GM12878 (cell line): ENCODE measurements around the gene DNAJC7. TPM values are rescaled to one million over a fixed set of nuclear protein-coding genes. Genes with fewer than 3 reads are reported as not detected.

Source experiments
- ATAC-seq: fragments of 200-7000 bp; cut with Tn5 transposase; 3 replicates; pipeline ENCODE4 v1.9.1; 2020; ENCODE audit warnings: mild to moderate bottlenecking, moderate library complexity
- BruUV-seq: library from RNA; stranded (reverse); fragments of 400-500 nt; replicated peaks from 2 replicates; lab custom pipeline; 2021; lab: Mats Ljungman, UMichigan
- CTCF ChIA-PET: fragments of 300-600 bp; sonication (Branson Sonifier 250); formaldehyde crosslinking; extraction: SDS; loops from one replicate; lab custom pipeline; 2021; ENCODE audit warnings: inconsistent platforms; lab: Yijun Ruan, JAX
- POLR2A ChIA-PET: fragments of 350-600 bp; formaldehyde crosslinking; extraction: SDS; loops from one replicate; lab custom pipeline; 2021; ENCODE audit warnings: inconsistent platforms; lab: Charles Lee
- RAD21 ChIA-PET: fragments of 300-600 bp; sonication (Branson Sonifier 250); formaldehyde crosslinking; loops from one replicate; lab custom pipeline; 2023; ENCODE audit warnings: antibody characterized with exemption; ENCODE audit not compliant: unreplicated experiment; lab: Charles Lee
- SMC1A ChIA-PET: fragments of 300-600 bp; sonication (Branson Sonifier 250); formaldehyde crosslinking; loops from one replicate; lab custom pipeline; 2023; ENCODE audit not compliant: unreplicated experiment, uncharacterized antibody; lab: Charles Lee
- DNase-seq: peaks from one replicate; pipeline ENCODE4 v3.0.0-alpha.2; 2011; ENCODE audit warnings: low read depth, low spot score
- FAIRE-seq: peaks from 3 replicates; lab custom pipeline; 2011; peaks lifted over from hg19 to GRCh38; lab: Jason Lieb, UNC
- H2AFZ ChIP-seq: 2 replicates; pipeline ENCODE4 v1.6.0; 2011; ENCODE audit warnings: low read depth, low read length, control low read depth; ENCODE audit not compliant: control insufficient read depth
- H3K27ac ChIP-seq: 2 replicates; pipeline ENCODE4 v1.5.1; 2011; ENCODE audit warnings: control low read depth; ENCODE audit not compliant: control insufficient read depth, insufficient read depth
- H3K27me3 ChIP-seq, 2 experiments: replicated peaks in 1 of 2; 2 replicates each; pipeline versions ENCODE4 v1.6.0 to v1.6.1; 2011; ENCODE audit warnings: low read length in 1 of 2; ENCODE audit not compliant: control insufficient read depth in 2 of 2, insufficient read depth in 2 of 2
- H3K36me3 ChIP-seq, 2 experiments: 2 replicates each; pipeline ENCODE4 v1.5.1; 2011; ENCODE audit warnings: low read length in 1 of 2; ENCODE audit not compliant: control insufficient read depth in 2 of 2, insufficient read depth in 2 of 2
- H3K4me1 ChIP-seq: 2 replicates; pipeline ENCODE4 v1.6.1; 2011; ENCODE audit warnings: mild to moderate bottlenecking, low read length, moderate library complexity, mixed read lengths; ENCODE audit not compliant: control insufficient read depth, insufficient read depth
- H3K4me2 ChIP-seq: 2 replicates; pipeline ENCODE4 v1.6.0; 2011; ENCODE audit warnings: control low read depth; ENCODE audit not compliant: control insufficient read depth, insufficient read depth
- H3K4me3 ChIP-seq: fragments of 200-600 bp; sonication (generic); 2 replicates; pipeline ENCODE4 v1.5.1; 2016
- H3K79me2 ChIP-seq: 2 replicates; pipeline ENCODE4 v1.6.0; 2011; ENCODE audit warnings: low read length; ENCODE audit not compliant: control insufficient read depth, insufficient read depth
- H3K9ac ChIP-seq: 2 replicates; pipeline ENCODE4 v1.8.0; 2011; ENCODE audit warnings: low read length, control low read depth, mixed read lengths; ENCODE audit not compliant: control insufficient read depth, insufficient read depth
- H3K9me3 ChIP-seq: replicated peaks from 3 replicates; pipeline ENCODE4 v1.5.1; 2011; ENCODE audit warnings: mild to moderate bottlenecking, low read length; ENCODE audit not compliant: control insufficient read depth, insufficient read depth
- H4K20me1 ChIP-seq: 2 replicates; pipeline ENCODE4 v1.6.0; 2011; ENCODE audit not compliant: control insufficient read depth, insufficient read depth
- ESRRA ChIP-seq: IDR thresholded peaks from 2 replicates; pipeline ENCODE4 v1.6.1; 2012; ENCODE audit warnings: mild to moderate bottlenecking, low read length, improper control_type of control experiment
- ETV6 ChIP-seq, 2 experiments: fragments of 450-650 bp in 1 of 2; IDR thresholded peaks in 1 of 2; conservative IDR thresholded peaks in 1 of 2; 2 replicates each; pipeline ENCODE4 v1.6.1; 2014; ENCODE audit warnings: antibody characterized with exemption in 1 of 2, borderline replicate concordance in 1 of 2, low read depth in 1 of 2, mild to moderate bottlenecking in 1 of 2, moderate library complexity in 1 of 2
- JUNB ChIP-seq: IDR thresholded peaks from 2 replicates; pipeline ENCODE4 v1.6.1; 2016; ENCODE audit warnings: antibody characterized with exemption, mild to moderate bottlenecking
- NR2C1 ChIP-seq: fragments of 450-650 bp; IDR thresholded peaks from 2 replicates; pipeline ENCODE4 v1.6.1; 2017; ENCODE audit warnings: antibody characterized with exemption, mild to moderate bottlenecking, moderate library complexity
- PBX3 ChIP-seq: IDR thresholded peaks from 2 replicates; pipeline ENCODE4 v1.6.1; 2011; ENCODE audit warnings: mild to moderate bottlenecking, low read depth, low read length, moderate library complexity; ENCODE audit not compliant: insufficient replicate concordance
- RAD51 ChIP-seq: fragments of 450-650 bp; IDR thresholded peaks from 2 replicates; pipeline ENCODE4 v1.6.1; 2016; ENCODE audit warnings: moderate library complexity, mild to moderate bottlenecking, inconsistent platforms
- RUNX3 ChIP-seq: IDR thresholded peaks from 2 replicates; pipeline ENCODE4 v1.6.1; 2012; ENCODE audit warnings: low read length, inconsistent platforms
- ZNF384 ChIP-seq: IDR thresholded peaks from 2 replicates; pipeline ENCODE4 v1.6.1; 2012; ENCODE audit warnings: low read depth, mild to moderate bottlenecking, low read length, improper control_type of control experiment, borderline replicate concordance
- WGBS: methylation state at CpG from one replicate; pipeline ENCODE4 v1.1.6; 2016; ENCODE audit warnings: low lambda C conversion rate; ENCODE audit not compliant: insufficient replicate concordance, insufficient coverage; ENCODE audit errors: missing lambda C conversion rate; 5-methylcytosine and 5-hydroxymethylcytosine counted together
- in situ Hi-C: fragments of 300-500 bp; cut with MboI; formaldehyde crosslinking; loops from 9 replicates; pipeline ENCODE4 v1.14.3; 2018; ENCODE audit warnings: mixed read lengths
- intact Hi-C: fragments of 100-400 bp; cut with micrococcal nuclease; formaldehyde crosslinking; loops from one replicate; pipeline ENCODE4 v1.14.2; 2022; ENCODE audit not compliant: unreplicated experiment
- polyA plus RNA-seq, 11 experiments: library from polyadenylated mRNA; depleted of rRNA in 4 of 11; unstranded in 6 of 11; stranded (reverse) in 5 of 11; fragments of >200 nt; fragmentation: Nextera tagmentation in 4 of 11; fragmentation: Illumina TruSeq in 1 of 11; extraction: Ambion mirVana in 4 of 11; extraction: Trizol in 1 of 11; gene quantifications; 1 replicate in 1 of 11; 2 replicates in 10 of 11; pipeline versions ENCODE4 v1.2.1 to v1.2.3, GENCODE V29; 2011 to 2016; ENCODE audit warnings: inconsistent platforms in 2 of 11, missing spikeins in 2 of 11, low read depth in 1 of 11
- total RNA-seq, 4 experiments: library from RNA; depleted of rRNA in 3 of 4; stranded (reverse); fragments of >200 nt in 3 of 4; fragmentation: Illumina TruSeq in 1 of 4; extraction: Trizol in 1 of 4; gene quantifications; 2 replicates each; pipeline versions ENCODE4 v1.2.1 to v1.2.3, GENCODE V29; 2013 to 2021
- TF ChIP-seq, protein P1 (sequence below): fragments of 450-650 bp; IDR thresholded peaks from 2 replicates; pipeline ENCODE4 v1.6.1; 2017; ENCODE audit warnings: mild to moderate bottlenecking, low read depth, inconsistent platforms; ENCODE audit not compliant: poor library complexity, severe bottlenecking

DNAJC7 gene
- total and polyA plus RNA-seq, 10 of the 15 experiments (the other 5 are each of a cell fraction or from before 2014, with no cell fraction given) = 60.1 to 173 (median 94.9) TPM

GRCh38 chr17:42039794-42040763, 22.8 kb upstream of the DNAJC7 start (continued):
- TF ChIP-seq PBX3 = no peak
- TF ChIP-seq ESRRA = no peak
- no peak for TF ChIP-seq ETV6 (conservative IDR thresholded peaks at IDR 0.05 in 1 of 2, IDR thresholded peaks at IDR 0.05 in 1 of 2; ENCODE audit: borderline replicate concordance in 1 of 2, low read depth in 1 of 2)
- no peak for TF ChIP-seq RAD51

DNA sequence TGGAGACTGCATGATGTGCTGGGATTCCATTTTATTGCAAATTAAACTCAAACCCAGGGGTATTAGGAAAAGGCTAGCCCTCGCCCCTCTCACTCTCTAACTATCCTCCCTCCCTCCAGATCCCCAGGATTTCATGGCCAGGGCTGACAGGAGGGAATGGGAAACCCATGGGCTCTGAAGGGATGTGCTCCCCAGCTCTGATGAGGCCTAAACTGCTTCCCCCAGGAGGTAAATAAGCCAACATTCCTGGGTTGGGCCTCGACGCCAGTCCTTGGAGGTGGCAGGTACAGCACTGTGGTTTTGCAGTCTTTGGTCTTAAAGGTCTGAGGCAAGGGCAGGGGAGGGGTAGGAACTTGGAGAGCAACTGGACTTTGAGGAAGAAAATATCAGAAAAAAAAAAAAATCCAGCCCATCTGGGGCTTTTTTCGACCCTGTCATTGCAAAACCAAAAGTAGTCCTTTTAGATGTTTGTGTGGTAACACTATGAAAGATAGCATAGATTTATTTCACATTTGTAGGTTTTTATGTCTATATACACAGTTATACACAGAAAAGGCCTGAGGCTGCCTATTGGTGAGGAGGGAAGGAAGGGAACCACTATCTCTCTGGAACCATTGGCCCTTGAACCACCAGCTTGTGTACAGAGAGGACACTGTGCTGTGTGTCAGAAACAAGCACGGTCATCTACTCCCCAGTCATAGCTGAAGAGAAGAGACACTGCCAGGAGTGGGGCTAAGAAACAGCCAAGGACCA, 21.2 kb upstream of the DNAJC7 start:
- intact Hi-C loops = no loop called here
- H3K4me2 ChIP-seq = 0 out of 2 replicates have a peak overlapping the region, but pooled peaks have one; percentile 23
- H3K27me3 ChIP-seq = no peaks in the 10 kb centered on the region
- no peak overlapping the region for H3K27ac ChIP-seq
- no peaks in the 10 kb centered on the region for H3K36me3 ChIP-seq
- ChIA-PET SMC1A (interaction anchor here (0.7 to 2.5 kb wide), 2 partner anchors 13 to 23 kb away, joined by 4 to 7 read pairs; no protein-coding TSS in a partner anchor), RAD21 (no interaction called here), POLR2A (no interaction called here), CTCF (interaction anchor here (0.6 to 2.4 kb wide), 4 partner anchors 13 to 82 kb away, joined by 3 to 9 read pairs (median 4); partner anchors contain the start of genes DNAJC7 and NKIRAS2)
- peaks cover 8% of the 10 kb centered on the region; the same call in 1 of the 2 replicates for H3K4me1 ChIP-seq
- no peaks in the 10 kb centered on the region for H4K20me1 ChIP-seq
- no peak for FAIRE-seq
- H2AFZ ChIP-seq = peak overlapping the region; percentile 52
- DNase-seq = no peak
- 14% methylated on average over 5 of the region's 5 CpGs for WGBS
- no peaks in the 10 kb centered on the region for H3K79me2 ChIP-seq
- no peak overlapping the region for H3K9ac ChIP-seq
- no peaks in the 10 kb centered on the region for H3K9me3 ChIP-seq
- TF ChIP-seq ZNF384 (peak; percentile 60), JUNB (peak; percentile 78), RUNX3 (peak; percentile 56), NR2C1 (no peak)
- TF ChIP-seq, protein P1, sequence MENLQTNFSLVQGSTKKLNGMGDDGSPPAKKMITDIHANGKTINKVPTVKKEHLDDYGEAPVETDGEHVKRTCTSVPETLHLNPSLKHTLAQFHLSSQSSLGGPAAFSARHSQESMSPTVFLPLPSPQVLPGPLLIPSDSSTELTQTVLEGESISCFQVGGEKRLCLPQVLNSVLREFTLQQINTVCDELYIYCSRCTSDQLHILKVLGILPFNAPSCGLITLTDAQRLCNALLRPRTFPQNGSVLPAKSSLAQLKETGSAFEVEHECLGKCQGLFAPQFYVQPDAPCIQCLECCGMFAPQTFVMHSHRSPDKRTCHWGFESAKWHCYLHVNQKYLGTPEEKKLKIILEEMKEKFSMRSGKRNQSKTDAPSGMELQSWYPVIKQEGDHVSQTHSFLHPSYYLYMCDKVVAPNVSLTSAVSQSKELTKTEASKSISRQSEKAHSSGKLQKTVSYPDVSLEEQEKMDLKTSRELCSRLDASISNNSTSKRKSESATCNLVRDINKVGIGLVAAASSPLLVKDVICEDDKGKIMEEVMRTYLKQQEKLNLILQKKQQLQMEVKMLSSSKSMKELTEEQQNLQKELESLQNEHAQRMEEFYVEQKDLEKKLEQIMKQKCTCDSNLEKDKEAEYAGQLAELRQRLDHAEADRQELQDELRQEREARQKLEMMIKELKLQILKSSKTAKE = no peak
- BruUV-seq = no TSS peak
- no peak overlapping the region for H3K4me3 ChIP-seq
- in situ Hi-C loops = no loop called here
- ATAC-seq = peak; percentile 80
